NCI-H2081 (cell line): Measurements from ENCODE around the gene DUSP5.
A peak's percentile ranks its signal among the peaks of the same experiment; 100 is the strongest.

Experiments used
- DNase-seq, 2 experiments: peaks; one replicate each; lab custom pipeline; 2025; lab: John Stamatoyannopoulos, UW

Gene DUSP5

DNA sequence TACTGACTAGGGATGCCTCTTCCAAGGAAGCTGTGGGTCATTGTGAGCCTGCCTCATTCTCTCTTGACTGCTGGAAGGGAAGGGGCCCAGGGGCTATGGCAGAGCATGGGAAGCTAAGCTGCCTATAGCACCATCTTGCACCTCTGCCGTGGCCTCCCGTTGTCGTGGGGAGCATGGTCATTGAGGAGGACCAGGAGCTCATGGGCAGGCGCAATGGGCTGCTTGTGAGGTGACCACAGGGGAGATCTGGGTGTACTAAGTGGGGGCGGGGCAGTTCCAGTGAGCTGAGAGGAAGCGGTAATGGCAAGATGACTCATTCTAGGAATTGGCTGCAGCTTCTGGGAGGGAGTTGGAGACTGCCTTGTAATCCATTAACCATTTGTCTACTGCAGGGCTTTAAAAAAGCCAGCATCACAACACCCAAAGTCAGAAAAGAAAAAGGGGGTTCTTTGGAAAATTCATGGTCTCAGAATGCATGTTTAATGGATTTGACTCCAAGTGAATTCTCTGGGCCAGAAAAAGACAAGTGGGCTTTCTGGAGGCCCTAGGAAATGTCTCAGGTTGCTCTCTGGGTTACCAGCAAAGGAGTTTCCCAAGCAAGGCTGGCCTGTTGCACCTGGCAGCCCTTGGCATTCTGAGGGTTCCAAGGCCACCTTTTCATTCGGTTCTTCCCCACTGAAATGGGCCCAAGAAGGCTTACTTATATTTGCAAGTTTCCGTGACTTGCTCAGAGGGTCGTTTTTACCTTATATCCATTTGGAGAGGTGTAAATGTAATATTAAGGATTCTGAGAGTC, 3.6 kb downstream of the DUSP5 start:
- no peak for DNase-seq

DNA sequence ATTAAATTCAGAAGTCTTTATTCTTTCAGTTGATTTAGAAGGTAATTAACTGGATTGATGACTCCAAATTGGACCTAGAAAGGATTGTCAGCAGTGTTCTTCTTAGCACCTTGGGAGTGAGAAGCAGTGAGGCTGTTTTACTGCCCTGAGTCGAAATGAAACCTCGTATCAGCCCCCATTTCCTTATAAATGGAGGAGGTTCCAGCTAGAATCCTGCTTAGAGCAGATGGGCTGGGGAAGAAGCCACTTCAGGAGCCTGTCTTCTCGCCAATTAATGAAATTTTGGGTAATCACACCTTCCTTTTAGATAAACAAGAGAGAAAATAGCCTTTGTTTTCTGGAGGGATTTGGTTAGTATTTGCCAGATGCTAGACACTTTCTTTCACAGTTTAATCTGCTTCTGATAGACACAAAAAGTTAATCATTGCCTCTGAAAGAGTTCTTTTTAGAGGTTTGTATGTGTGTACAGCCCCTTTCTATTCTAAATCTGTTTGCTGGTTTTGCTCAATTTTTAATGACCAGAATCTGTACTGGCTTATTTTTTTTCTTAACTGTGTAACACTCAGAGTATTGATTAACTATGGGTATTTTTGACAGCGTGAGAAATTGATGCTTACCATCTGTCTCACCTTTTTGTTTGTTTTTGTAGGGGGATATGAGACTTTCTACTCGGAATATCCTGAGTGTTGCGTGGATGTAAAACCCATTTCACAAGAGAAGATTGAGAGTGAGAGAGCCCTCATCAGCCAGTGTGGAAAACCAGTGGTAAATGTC, 4.6 kb downstream of the DUSP5 start:
- no peak for DNase-seq

DNA sequence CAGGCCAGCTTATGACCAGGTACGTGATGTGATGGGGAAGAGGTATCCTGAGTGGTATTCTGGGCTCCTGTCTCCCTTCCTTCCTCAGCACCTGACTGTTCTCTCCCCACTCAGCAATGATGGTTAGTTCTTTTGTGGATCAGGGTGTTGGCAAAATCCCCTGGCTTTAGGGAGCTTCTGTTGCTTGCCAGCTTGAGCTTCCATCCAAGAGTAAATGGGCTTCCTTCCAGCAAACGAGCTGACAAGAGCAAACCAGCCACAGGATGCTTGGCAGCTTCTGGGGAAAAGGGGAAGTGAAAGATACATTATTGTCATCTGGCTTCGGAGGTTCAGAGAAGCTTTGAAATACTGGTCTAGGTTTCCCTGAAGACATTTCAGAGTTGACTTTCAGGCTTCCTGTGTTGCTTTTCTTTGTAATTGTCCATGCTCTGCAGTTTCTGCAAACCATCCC, 5.2 kb downstream of the DUSP5 start:
- peak; percentile 4 to 38 for DNase-seq

DNA sequence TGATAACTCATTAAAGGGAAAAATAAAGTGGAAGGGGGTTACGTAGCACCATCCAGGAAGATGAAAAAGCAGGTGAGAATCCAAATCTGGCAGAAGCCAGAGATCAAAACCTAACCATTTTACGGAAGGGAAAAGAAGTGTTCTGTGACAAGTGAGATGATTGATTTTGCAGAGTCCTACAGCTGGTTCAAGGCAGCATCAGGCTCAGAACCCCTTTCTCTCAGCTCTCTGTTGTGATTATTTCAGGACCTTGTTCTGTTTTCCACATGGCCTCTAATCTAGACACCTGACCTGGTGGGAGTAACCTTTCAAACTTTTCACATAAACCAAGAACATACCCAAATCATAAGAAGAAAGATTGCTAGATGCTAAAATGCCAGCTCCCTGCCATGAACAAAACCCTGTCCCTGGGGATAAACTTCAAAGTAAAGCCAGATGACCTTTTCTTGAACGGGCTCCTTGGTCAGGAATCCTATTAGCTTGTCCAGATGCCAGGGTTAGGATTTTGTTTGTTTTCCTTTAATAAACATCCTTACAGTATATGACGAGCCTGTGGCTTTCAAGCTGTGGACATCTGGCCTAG, 5.9 kb downstream of the DUSP5 start:
- DNase-seq, result no peak

DNA sequence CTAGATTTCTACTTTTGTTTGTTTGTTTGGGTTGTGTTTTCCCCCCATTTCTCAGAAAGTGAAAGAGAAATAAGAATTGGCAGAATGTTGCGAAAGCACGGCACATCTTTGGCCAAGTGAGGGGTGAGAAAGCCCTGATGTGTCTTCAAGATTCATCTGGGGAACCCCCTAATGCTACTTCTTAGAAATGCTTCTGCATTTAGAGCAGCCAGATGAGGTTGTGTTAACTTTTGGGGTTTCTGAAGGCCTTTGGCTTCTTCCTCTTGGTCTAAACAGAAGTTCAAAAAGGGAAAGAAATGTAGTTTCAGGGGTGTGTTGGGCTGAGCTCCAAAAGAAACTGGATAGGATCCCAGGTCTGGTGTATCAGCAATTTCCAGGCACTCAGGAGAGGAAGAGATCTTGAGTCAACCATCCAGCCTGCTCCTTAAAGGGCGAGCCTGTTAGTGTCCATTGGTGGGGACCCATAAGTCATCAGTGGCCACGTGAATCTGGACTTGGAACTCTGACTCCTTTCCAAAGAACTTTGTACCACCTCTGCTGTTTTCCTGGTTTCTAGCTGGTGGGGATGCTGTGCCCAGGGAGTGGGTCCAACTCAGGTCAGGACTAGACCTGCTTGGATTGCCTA, 6.5 kb downstream of the DUSP5 start:
- DNase-seq, result no peak

DNA sequence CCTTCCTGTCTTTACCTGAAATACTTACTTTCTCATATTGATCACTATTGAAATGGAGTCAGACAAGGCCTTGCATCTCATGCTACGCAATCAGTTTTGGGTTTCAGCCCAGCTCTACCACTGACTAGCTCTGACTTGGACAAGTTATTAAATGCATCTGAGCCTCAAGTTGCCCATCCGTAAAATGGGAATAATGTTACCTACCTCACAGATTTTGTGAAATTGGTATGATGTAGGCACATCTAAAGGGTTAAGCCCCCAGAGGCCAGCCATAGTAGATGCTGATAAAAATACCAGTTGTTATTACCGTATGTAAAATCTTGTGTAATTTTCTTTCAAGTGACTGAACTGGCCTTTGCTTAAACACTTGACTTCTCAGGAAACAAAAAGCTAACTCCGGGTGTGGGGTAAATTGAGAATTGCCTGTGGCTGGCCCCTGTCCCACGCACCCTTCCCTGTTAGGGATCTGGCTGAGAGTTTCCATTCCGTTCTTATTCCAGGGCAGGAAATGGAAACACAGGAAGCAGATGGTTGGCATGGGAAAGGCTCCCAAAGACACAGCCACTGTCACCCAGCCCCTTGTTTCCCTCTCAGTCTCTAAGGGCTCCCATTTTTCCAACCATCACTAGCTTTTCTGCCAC, 7.5 kb downstream of the DUSP5 start:
- no peak for DNase-seq

DNA sequence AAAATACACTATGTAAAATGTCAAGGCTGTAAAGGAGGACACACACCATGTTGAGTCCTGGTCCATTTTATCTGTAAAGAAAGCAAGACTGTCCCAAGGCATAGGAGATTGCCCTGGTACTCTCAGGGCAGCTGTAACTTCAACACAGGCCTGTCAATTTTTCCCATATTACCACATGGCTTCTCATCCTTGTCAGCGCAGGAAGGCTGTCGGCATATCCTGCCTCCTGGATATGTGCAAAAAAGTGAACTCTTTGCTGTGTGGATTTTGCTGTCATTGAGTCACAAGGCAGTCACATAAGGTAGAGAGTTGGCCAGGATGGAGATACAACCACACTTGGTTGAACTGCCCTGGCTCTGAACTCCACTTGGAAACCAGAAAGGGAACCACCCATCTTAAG, 8.7 kb downstream of the DUSP5 start:
- DNase-seq, result no peak

DNA sequence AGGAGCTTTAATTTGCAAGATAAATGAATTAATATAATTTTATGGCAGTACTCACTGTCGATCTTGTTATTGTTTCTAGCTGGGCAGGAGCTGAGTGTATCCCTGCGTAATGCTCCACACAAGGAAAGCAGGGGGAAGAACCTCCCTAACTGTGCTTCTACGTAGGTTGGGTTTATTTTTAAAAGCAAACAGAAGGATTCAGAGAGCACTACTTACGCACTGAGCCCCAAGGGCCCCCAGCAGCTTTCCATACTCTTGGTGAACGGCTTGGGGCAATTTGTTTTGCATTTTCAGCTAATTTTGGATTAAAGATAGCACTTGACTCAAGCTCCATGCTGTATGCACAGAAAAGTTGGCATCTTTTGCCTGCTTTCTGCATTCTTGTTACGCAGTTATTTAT, 9.6 kb downstream of the DUSP5 start:
- no peak for DNase-seq

DNA sequence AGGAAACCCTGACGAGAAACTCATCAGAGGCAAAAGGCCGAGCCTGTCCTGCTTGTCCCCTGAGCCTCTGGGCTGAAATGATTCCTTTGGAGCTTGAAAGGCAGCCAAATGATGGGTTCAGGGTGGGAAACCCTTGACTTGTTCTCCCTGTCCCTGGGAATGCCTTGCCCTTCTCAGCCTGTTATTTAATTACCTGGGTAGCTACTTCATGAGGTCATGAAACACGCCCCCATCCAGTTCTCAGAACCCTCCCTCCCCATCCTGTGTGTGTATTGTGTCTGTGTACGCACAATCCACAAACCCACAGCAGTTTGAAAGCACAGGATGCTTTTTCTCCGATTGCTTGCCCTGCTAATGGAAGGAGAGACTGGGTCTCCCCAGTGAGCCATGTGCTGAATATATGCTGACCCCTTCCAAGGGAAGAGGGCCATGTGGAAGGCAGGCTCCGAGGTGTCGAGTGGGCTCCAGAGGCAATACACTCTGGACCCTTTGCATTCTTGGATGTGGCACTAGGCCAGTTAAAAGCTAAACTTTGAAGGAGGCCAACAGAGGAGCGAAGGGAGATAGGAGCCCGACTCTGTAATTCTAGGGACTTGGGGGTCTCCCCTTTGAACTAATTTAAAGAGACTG, 10.6 kb downstream of the DUSP5 start:
- DNase-seq, result peak in 1 of 2 experiments; percentile 3

DNA sequence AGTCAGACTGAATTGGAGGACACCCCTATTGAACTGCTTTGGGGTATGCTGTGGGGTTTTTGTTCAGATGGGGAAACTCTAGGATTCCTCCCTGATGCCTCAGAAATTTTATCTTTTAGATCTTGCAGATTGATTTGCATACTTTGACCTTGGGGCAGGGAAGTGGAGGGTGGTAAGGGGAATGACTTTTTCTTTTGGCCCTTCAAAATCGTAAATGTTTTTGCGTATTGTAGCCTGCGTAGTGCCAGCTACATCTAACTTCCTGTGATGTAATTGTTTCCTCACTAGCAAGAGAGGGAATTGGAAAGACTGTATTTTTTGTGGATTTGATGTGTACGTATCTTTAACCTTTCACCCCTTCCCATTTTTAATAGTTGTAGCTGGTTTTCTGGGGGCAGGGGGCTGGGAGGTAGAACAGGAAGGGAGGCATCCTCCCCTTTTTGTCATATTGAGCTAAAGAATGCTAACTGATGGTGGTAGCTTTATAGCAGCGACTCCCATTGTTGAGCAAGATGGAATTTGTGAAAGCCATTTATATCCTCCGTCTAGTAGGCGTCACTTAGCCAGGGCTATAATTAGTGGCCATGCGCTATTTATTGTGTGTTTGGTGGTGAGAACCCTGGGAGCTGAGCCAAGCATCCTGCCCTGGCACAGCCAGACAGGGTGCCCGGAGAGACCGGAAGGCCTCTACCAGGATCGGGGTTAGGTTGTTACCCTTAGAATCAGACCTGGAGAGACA, 11.3 kb downstream of the DUSP5 start:
- peak; percentile 44 to 81 for DNase-seq

DNA sequence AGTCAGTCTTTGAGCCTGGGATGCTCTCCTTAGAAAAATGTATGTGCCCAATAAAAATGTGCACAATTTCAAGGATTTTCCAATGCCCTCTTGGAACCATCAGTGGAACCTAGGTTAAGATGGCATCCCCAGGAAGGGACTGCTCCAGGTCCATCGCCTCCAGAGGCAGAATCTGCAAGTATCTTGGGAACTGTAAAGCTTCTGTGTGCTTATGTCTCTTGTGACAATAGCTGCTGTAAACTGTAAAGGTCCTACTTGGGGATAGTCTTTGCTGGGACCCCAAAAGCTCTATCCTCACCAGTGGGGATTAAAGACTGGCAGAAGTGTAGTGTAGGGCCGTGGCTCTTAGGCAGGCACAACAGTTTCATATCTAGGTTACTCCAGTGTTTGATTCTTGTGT, 11.9 kb downstream of the DUSP5 start:
- no peak for DNase-seq

DNA sequence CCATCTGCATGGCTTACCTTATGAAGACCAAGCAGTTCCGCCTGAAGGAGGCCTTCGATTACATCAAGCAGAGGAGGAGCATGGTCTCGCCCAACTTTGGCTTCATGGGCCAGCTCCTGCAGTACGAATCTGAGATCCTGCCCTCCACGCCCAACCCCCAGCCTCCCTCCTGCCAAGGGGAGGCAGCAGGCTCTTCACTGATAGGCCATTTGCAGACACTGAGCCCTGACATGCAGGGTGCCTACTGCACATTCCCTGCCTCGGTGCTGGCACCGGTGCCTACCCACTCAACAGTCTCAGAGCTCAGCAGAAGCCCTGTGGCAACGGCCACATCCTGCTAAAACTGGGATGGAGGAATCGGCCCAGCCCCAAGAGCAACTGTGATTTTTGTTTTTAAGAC, 12.4 kb downstream of the DUSP5 start:
- DNase-seq, result no peak

DNA sequence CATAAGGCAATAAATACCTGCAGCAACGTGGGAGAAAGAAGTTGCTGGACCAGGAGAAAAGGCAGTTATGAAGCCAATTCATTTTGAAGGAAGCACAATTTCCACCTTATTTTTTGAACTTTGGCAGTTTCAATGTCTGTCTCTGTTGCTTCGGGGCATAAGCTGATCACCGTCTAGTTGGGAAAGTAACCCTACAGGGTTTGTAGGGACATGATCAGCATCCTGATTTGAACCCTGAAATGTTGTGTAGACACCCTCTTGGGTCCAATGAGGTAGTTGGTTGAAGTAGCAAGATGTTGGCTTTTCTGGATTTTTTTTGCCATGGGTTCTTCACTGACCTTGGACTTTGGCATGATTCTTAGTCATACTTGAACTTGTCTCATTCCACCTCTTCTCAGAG, 13.0 kb downstream of the DUSP5 start:
- no peak for DNase-seq

DNA sequence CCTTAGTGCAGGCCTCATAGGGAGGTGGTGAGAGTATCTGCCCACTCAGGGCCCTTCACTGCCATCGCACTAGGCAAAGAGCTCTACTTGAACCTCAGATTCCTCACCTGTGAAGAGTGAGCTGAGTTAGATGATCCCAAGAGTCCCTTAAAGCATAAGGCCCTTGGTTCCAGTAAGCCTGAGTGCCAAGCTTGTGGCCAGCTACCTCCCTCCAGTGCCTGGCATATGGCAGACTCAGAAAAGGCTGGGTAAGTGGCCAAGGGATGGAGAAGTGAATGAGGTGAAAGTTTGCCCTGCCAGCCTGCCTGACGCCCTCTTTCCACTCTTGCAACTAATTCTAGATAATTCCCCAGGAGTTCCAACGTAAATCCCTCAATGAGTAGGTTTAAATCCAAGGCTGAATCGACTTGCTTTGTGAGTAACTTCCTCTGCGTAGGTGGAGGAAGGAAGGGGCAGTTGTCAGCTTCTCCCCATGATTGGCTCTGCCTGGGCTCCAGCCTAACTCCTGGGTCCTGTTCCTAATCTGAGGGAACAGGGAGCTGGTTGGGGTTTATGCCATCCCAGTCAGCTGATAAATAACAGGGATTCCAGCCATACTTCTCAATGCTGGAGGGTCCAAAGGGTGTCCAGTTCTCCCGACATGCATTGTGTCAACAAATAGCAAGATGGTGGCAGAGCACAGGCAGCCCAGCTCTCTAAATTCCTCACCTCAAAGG, 14.2 kb downstream of the DUSP5 start:
- no peak for DNase-seq

DNA sequence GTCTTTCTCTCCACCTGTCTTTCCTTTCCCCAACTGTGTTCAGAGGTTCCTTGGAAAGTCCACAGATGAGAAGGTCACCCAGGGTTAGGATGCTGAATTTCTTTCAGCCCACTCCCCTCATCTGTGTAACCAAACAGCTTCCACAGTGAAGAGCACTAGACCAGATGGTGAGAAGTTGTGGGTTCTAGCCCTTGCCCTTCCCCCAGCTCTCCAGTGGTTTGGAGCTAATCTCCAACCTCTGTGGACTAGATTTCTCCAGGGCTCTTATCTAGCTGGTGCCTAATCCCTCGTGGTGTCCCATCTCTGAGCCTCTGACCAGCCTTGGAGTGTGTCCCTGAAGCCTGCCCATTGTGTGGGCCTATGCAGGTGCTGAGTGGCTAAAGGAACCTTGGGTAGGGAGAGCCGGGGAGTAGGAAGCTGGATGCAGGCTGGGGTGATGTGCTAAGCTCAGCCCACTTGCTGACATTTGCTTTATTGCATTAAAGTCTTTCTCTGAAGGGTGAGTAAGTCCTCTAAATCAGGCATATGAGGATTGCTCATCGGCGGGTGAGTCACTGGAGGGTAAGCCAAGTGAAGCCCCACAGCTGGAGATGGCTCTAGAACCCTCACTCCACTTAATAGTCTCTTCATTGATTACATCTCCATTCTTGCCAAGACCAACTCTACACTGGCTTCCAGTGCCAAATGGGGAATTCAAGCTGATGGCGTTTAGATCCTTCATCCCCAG, 14.9 kb downstream of the DUSP5 start:
- no peak for DNase-seq

DNA sequence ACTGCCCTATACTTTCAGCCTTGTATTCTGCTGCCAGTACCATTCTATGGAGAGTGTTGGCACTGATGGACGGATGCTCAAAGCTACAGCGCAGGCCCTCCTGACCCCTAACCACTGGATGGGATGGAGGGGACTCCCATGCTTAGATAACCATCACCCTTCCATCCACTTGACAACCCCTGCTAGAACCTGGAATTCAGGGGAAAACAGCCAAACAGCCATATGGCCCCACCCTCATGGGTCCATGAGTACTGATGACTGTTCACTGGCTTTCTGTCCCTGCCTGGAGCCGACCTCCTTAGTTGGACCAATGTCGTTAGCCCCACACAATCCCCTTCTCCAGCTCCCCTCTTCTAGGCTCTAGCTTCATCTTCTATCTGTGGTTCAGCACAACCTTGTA, 16.2 kb downstream of the DUSP5 start:
- no peak for DNase-seq

DNA sequence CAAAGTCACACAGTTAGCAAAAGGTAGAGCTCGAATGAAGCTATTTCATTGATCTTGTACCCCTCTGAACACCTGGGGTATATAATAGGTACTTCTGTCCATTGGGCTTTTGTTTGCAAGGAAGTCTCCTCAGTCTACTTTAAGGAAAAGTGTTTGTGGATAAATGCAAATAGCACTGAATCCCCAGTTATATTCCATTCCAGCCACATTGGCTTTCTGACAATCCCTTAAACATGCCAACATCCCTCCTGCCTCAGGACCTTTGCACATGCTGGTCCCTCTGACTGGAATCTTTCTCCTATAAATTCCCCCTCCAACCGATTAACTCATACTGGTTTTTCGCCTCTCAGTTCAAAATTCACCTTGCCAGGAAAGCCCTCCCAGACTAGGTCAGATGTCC, 17.1 kb downstream of the DUSP5 start:
- DNase-seq, result no peak

DNA sequence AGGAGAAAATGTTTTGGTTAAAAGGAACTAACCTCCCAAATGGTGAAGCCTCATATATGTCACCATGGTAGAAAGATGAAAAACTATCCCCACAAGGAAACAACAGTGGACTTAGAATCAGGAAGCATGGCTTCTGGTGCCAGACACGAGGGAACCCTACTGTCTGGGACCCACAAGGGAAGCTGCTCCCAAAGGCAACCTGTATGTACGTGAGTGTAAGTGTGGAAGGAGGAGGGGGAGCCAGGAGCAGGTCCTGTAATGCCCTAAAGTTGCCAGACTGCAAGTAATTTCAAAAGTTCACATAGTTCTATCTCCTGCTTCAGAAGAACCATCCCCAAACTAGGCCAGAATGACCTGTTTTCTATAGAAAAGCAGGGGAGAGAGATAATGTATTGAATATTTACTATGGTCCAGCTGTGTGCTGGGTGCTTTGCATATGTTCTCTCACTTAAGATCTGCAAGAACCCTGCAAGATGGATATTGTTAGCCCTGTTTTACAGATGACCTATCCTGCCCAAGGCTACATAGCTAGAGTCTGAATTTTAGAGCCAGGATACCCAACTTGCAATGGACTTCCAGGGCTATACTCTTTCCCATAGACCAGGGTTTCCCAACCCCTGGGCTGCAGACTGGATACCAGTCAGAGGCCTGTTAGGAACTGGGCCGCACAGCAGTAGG, 19.2 kb downstream of the DUSP5 start:
- no peak for DNase-seq
